Spinal cord (tissue), 10 donors: ENCODE results near the gene GAPDHS. TPM values are rescaled to one million over a fixed set of nuclear protein-coding genes. Genes with fewer than 3 reads are reported as not detected.

Experiments used
- DNase-seq, 6 donors: peaks; one replicate each; pipeline versions ENCODE4 v3.0.0 to v3.0.0-alpha.2; 2013 to 2015; ENCODE audit warnings: low spot score in 6 of 6, low read depth in 4 of 6
- H3K27ac ChIP-seq: one replicate; pipeline ENCODE4 v1.5.1; 2013; ENCODE audit warnings: low read depth, low read length, control low read depth
- H3K27me3 ChIP-seq: one replicate; pipeline ENCODE4 v1.6.1; 2013; ENCODE audit warnings: low read length; ENCODE audit not compliant: control insufficient read depth, insufficient read depth
- H3K36me3 ChIP-seq: one replicate; pipeline ENCODE4 v1.6.1; 2013; ENCODE audit warnings: low read length; ENCODE audit not compliant: control insufficient read depth, insufficient read depth
- H3K4me1 ChIP-seq: one replicate; pipeline ENCODE4 v1.6.1; 2013; ENCODE audit warnings: low read length; ENCODE audit not compliant: control insufficient read depth, insufficient read depth
- H3K4me3 ChIP-seq: one replicate; pipeline ENCODE4 v1.5.1; 2013; ENCODE audit warnings: low read depth, low read length, control low read depth
- H3K9me3 ChIP-seq: one replicate; pipeline ENCODE4 v1.6.1; 2013; ENCODE audit warnings: low read length; ENCODE audit not compliant: control insufficient read depth, insufficient read depth
- WGBS: methylation state at CpG from one replicate; pipeline ENCODE4 v1.1.5; 2013; ENCODE audit warnings: missing lambda C conversion rate; ENCODE audit not compliant: insufficient coverage; 5-methylcytosine and 5-hydroxymethylcytosine counted together
- long read RNA-seq, 4 donors: transcript quantifications; one replicate each; lab custom pipeline, GENCODE V29; 2026
- polyA plus RNA-seq, 2 donors: library from polyadenylated mRNA; unstranded; fragments of 120-200 nt; gene quantifications; one replicate each; pipeline ENCODE4 v1.2.1, GENCODE V29; 2013; ENCODE audit not compliant: insufficient read length in 2 of 2
- total RNA-seq, 2 donors: library from RNA; depleted of rRNA in 1 of 2; stranded (reverse); fragments of 120-200 nt in 1 of 2; fragments of >200 nt in 1 of 2; gene quantifications; one replicate each; pipeline versions ENCODE4 v1.2.3 to v1.2.4, GENCODE V29; 2013 to 2014
- donor health status: healthy.

The GAPDHS gene
- total RNA-seq: under 1 TPM in 1 of 2 donors, not detected in 1; 0.11 TPM
- not detected for polyA plus RNA-seq
- long read RNA-seq, donor 1: 0 reads
- long read RNA-seq, donor 2: 0 reads
- long read RNA-seq, donor 3: 0 reads
- long read RNA-seq, donor 4: 0 reads

DNA sequence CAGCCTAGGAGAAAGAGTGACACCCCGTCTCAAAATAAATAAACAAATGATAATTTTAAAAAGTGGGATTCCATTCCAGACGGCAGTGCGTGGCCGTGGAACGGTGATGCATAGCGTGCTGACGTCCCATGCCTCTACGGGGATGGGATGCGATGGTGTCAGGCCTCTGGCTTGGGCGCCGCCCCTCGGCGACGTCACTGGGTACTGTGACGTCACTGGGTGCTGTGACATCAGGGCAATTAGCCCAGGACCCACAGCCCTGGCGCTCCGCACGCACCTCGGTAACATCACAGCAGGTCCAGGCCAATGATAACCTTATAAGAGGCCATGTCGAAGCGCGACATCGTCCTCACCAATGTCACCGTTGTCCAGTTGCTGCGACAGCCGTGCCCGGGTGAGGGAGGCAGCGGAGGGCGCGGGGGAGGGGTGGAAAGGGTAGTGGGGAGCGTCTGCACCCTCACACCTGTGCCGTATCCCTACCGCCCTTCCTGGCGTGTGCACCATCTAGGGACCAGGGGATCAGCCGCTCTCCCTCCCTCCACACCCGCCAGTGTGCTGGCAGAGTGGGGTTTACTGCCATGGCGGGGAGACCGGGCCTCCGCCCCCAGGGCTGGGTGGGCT is at the start of gene GAPDHS:
GAPDHS (plus strand) TSS at position 256 of the 621 bp plus-strand sequence; CDS start at position 328, 72 bp downstream.
- H3K36me3 ChIP-seq: no peaks in the 10 kb centered on the region
- peaks cover 19% of the 10 kb centered on the region for H3K27me3 ChIP-seq
- WGBS: 58% methylated on average over 29 of the region's 39 CpGs
- no peak for DNase-seq
- no peak within 1 kb of the TSS for H3K27ac ChIP-seq
- H3K4me3 ChIP-seq: no peak within 1 kb of the TSS
- H3K4me1 ChIP-seq: peaks cover 10% of the 10 kb centered on the region
- no peaks in the 10 kb centered on the region for H3K9me3 ChIP-seq

- Histone ChIP-seq H3K9me3 (no peaks in the 10 kb centered on the region), H3K27ac (no peak overlapping the region), H3K36me3 (no peaks in the 10 kb centered on the region), H3K4me1 (no peaks in the 10 kb centered on the region), H3K4me3 (no peak overlapping the region), H3K27me3 (no peaks in the 10 kb centered on the region)
- 54% methylated on average over 6 of the region's 7 CpGs for WGBS
- DNase-seq: no peak
Measured at GRCh38 chr19:35484252-35485036, 48.8 kb upstream of the GAPDHS start.

DNA sequence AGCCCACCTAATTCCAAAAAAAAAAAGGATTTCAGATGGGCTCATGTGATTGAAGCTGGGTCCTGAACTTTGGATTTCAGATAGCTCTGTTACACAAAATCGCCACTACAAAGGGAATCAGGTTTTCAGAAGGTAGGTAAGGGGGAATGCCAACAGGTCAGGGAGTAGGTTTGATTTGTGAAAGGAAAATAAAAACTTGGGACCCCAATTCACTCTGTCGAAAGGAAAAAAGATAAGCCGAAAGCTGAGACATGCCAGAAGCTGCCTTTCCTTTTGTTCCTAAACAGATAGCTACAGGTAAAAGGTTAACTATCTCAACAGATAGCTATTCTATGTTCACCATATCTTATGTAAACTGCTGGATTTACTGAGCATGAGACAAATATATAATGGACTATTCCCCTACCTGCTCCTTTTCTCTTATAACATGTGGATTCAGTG is 47.0 kb upstream of the GAPDHS start:
- no peak for DNase-seq
- H3K4me1 ChIP-seq: no peaks in the 10 kb centered on the region
- no peak overlapping the region for H3K4me3 ChIP-seq
- H3K36me3 ChIP-seq: no peaks in the 10 kb centered on the region
- 100% methylated on average over 1 of the region's 3 CpGs for WGBS
- H3K27ac ChIP-seq: no peak overlapping the region
- H3K9me3 ChIP-seq: no peaks in the 10 kb centered on the region
- no peaks in the 10 kb centered on the region for H3K27me3 ChIP-seq

GRCh38 chr19:35487656-35488182 is 45.5 kb upstream of the GAPDHS start:
- H3K4me3 ChIP-seq: no peak overlapping the region
- no peaks in the 10 kb centered on the region for H3K36me3 ChIP-seq
- no peaks in the 10 kb centered on the region for H3K27me3 ChIP-seq
- WGBS: 100% methylated on average over 1 of the region's 10 CpGs
- H3K27ac ChIP-seq: no peak overlapping the region
- H3K9me3 ChIP-seq: no peaks in the 10 kb centered on the region
- no peaks in the 10 kb centered on the region for H3K4me1 ChIP-seq
- peak in 1 of 6 donors; percentile 28 for DNase-seq

GRCh38 chr19:35488677-35489076 is 44.6 kb upstream of the GAPDHS start:
- Histone ChIP-seq H3K9me3 (no peaks in the 10 kb centered on the region), H3K27me3 (no peaks in the 10 kb centered on the region), H3K4me3 (no peak overlapping the region), H3K4me1 (no peaks in the 10 kb centered on the region), H3K27ac (no peak overlapping the region), H3K36me3 (no peaks in the 10 kb centered on the region)
- DNase-seq: no peak
- 61% methylated on average over 11 of the region's 16 CpGs for WGBS

DNA sequence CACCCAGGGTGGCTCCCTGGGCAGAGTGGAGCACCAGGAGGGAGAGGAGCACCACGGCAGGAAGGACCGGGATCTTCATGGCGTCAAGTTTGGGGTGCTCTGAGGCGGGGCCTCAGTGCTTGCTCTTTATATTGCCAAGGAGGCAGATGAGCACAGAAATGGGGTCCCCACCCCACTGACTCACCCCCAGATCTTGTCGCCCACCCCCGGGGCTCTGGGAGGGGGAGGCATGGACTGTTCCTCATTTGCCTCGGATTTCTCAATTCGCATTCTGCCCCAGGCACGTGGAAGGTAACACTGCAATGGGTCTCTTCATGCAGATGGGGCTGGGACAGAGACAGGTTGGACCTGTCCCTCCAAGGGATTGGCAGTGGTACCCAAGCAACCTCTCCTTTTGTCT is 42.9 kb upstream of the GAPDHS start, which contains the start of gene KRTDAP:
KRTDAP (minus strand) TSS at position 101 of the 400 bp plus-strand sequence; CDS start at position 79, 22 bp downstream.
- DNase-seq: no peak
- Histone ChIP-seq H3K27me3 (no peaks in the 10 kb centered on the region), H3K4me3 (no peak within 1 kb of the TSS), H3K9me3 (no peaks in the 10 kb centered on the region), H3K27ac (no peak within 1 kb of the TSS), H3K36me3 (no peaks in the 10 kb centered on the region), H3K4me1 (peaks cover 5% of the 10 kb centered on the region)
- WGBS: 69% methylated on average over 5 of the region's 9 CpGs

DNA sequence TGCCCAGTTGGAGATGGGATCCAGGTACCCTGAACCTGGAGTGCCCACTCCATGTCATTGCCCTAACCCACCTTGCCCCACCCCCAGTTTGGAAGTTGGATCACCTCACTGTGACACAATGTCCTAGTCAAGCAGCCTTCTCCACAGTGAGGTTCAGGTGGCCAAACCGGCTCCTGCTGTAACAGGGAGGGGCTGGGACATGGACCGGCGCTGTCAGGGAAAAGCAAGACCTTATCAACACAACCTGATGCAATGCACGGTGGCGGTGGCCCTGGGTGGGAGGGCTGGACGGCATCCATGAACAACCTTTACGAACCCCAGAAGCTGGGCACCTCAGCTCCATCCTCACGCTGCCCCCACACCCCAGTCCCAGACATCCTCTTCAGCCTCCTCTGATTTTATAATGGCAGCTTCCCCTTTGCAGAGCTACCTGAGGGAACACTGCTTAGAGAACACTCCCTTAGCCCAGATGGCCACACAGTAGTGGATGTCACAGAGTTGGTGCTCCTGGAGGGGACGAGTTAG is 41.4 kb upstream of the GAPDHS start:
- WGBS: 93% methylated on average over 7 of the region's 9 CpGs
- Histone ChIP-seq H3K4me1 (peaks cover 8% of the 10 kb centered on the region), H3K9me3 (no peaks in the 10 kb centered on the region), H3K27me3 (no peaks in the 10 kb centered on the region), H3K27ac (no peak overlapping the region), H3K4me3 (no peak overlapping the region), H3K36me3 (no peaks in the 10 kb centered on the region)
- no peak for DNase-seq

GRCh38 chr19:35493971-35494370 is 39.3 kb upstream of the GAPDHS start:
- no peak for DNase-seq
- no peak overlapping the region for H3K4me3 ChIP-seq
- WGBS: 85% methylated on average over 7 of the region's 9 CpGs
- H3K27me3 ChIP-seq: no peaks in the 10 kb centered on the region
- no peaks in the 10 kb centered on the region for H3K36me3 ChIP-seq
- H3K9me3 ChIP-seq: no peaks in the 10 kb centered on the region
- H3K4me1 ChIP-seq: peaks cover 8% of the 10 kb centered on the region
- no peak overlapping the region for H3K27ac ChIP-seq

DNA sequence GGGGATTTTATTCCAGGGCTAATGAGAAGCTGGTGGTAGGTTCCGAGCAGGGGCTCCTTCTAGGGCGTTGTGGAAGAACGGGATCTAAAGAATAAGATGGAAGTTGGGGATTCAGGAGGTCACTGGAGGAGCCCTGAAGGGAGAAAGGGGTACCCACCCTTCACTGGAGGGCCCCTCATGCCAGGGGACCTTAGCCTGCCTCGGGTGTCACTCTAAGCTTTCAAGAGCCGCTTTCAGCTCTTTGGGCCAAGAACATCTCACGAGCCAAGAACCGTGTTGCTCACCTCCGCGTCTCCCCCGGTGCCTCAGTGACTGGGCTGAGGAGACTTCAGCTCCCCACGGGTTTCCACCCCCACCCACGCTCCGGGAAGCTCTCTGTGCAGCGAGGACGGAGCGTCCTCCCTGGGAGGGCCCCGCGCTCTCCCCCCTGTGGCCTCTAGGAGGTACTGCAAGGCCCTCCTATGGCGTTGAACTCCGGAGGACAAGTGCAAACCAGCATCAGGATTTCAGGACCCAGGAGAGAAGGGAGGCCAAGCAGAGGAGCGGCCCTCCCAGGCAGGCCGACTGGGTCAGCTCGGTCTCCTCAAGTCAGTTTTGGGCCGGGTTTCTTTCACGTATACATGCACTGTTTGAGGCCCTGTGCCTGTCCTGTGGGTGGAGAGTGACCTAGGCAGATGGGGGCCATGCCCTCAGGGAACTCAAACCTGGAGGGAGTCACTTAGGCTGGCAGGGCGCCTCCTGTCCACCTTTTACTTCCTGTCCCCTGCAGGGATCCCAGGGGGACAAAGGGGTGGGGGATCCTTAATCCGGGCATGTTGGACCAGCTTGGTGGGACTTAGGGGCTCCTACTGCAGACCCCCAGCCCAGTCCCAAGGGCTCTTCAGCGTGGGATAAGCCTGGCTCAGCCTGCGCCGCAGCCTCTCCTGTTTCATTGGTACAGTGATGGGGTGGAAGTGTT is 37.9 kb upstream of the GAPDHS start:
- 26% methylated on average over 26 of the region's 30 CpGs for WGBS
- no peak overlapping the region for H3K27ac ChIP-seq
- H3K27me3 ChIP-seq: no peaks in the 10 kb centered on the region
- H3K9me3 ChIP-seq: no peaks in the 10 kb centered on the region
- DNase-seq: peak in 2 of 6 donors; percentile 69 to 76
- H3K4me1 ChIP-seq: peaks cover 8% of the 10 kb centered on the region
- no peak overlapping the region for H3K4me3 ChIP-seq
- H3K36me3 ChIP-seq: peaks cover 3% of the 10 kb centered on the region
